GM12872 (cell line): ENCODE measurements around the gene SPINT4.
A peak's percentile ranks its signal among the peaks of the same experiment; 100 is the strongest.

Experiments used
- CTCF ChIP-seq: IDR thresholded peaks from 3 replicates; pipeline ENCODE4 v1.5.1; 2011; ENCODE audit warnings: low read depth, mild to moderate bottlenecking, low read length, moderate library complexity; ENCODE audit not compliant: insufficient read depth

The SPINT4 gene

GRCh38 chr20:45771182-45771759 lies 49.1 kb downstream of the SPINT4 start:
- TF ChIP-seq CTCF, result peak; percentile 91

- no peak for TF ChIP-seq CTCF
Observed at GRCh38 chr20:45772693-45773092, 50.5 kb downstream of the SPINT4 start.

GRCh38 chr20:45774945-45775344 lies 52.8 kb downstream of the SPINT4 start:
- no peak for TF ChIP-seq CTCF

- no peak for TF ChIP-seq CTCF
Observed at GRCh38 chr20:45775411-45775810, 53.3 kb downstream of the SPINT4 start.
